HepG2 (cell line): ENCODE results near the gene SLC2A4.

Source experiments
- CREM ChIP-seq, 2 experiments: sonication (generic) in 1 of 2; formaldehyde crosslinking in 1 of 2; IDR thresholded peaks; 2 replicates each; pipeline versions ENCODE4 v1.4.0 to v1.6.1; 2016 to 2020; ENCODE audit warnings: antibody characterized with exemption in 1 of 2, mild to moderate bottlenecking in 1 of 2, missing genetic modification reagents in 1 of 2
- EZH2 ChIP-seq: conservative IDR thresholded peaks from 2 replicates; pipeline ENCODE4 v1.6.1; 2012; ENCODE audit warnings: mild to moderate bottlenecking, low read depth, low read length, moderate library complexity
- HNF4G ChIP-seq, 2 experiments: sonication (generic) in 1 of 2; formaldehyde crosslinking in 1 of 2; IDR thresholded peaks; 2 replicates each; pipeline versions ENCODE4 v1.4.0 to v1.6.1; 2011 to 2020; ENCODE audit warnings: borderline replicate concordance in 2 of 2, low read depth in 2 of 2, mild to moderate bottlenecking in 2 of 2, low read length in 1 of 2, missing genetic modification reagents in 1 of 2, moderate library complexity in 1 of 2
- NFIC ChIP-seq: IDR thresholded peaks from 2 replicates; pipeline ENCODE4 v1.6.1; 2012; ENCODE audit warnings: mild to moderate bottlenecking, low read length, inconsistent platforms
- SUZ12 ChIP-seq: fragments of 150-350 bp; IDR thresholded peaks from 2 replicates; pipeline ENCODE4 v1.6.1; 2014; ENCODE audit warnings: low read depth, low read length
- ZNF33A ChIP-seq: sonication (generic); formaldehyde crosslinking; IDR thresholded peaks from 2 replicates; pipeline ENCODE4 v1.5.1; 2020; ENCODE audit warnings: missing genetic modification reagents, mild to moderate bottlenecking, moderate library complexity, borderline replicate concordance
- TF ChIP-seq, protein P1 (sequence below): sonication (generic); formaldehyde crosslinking; IDR thresholded peaks from 2 replicates; pipeline ENCODE4 v1.5.0; 2020; ENCODE audit warnings: mild to moderate bottlenecking, missing genetic modification reagents, moderate library complexity
- TF ChIP-seq, protein P2 (sequence below): sonication (generic); formaldehyde crosslinking; IDR thresholded peaks from 2 replicates; pipeline ENCODE4 v1.4.0; 2020; ENCODE audit warnings: missing genetic modification reagents
- TF ChIP-seq, protein P3 (sequence below): IDR thresholded peaks from 2 replicates; pipeline ENCODE4 v1.6.1; 2016; ENCODE audit warnings: control low read depth

DNA sequence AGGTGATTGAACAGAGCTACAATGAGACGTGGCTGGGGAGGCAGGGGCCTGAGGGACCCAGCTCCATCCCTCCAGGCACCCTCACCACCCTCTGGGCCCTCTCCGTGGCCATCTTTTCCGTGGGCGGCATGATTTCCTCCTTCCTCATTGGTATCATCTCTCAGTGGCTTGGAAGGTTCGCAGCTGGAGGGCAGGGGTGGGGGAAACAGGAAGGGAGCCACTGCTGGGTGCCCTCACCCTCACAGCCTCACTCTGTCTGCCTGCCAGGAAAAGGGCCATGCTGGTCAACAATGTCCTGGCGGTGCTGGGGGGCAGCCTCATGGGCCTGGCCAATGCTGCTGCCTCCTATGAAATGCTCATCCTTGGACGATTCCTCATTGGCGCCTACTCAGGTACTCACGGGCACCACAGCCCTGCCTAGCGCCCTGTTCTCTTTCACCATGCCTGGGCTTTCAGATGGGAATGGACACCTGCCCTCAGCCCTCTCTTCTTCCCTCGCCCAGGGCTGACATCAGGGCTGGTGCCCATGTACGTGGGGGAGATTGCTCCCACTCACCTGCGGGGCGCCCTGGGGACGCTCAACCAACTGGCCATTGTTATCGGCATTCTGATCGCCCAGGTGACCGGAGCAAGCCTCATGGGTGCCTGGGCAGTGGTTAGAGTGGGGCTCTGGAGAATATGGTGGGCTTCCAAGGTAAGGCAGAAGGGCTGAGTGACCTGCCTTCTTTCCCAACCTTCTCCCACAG is 2.1 kb downstream of the SLC2A4 start:
- TF ChIP-seq EZH2 (no peak), SUZ12 (no peak), CREM (IDR thresholded peaks at IDR 0.05) (no peak), CREM (CRISPR knock-in tag; IDR thresholded peaks at IDR 0.05) (no peak), ZNF33A (no peak), NFIC (no peak), HNF4G (IDR thresholded peaks at IDR 0.05; ENCODE audit: borderline replicate concordance, low read depth, low read length) (no peak), HNF4G (CRISPR knock-in tag; IDR thresholded peaks at IDR 0.05; ENCODE audit: borderline replicate concordance, low read depth) (no peak)
- TF ChIP-seq, protein P1, sequence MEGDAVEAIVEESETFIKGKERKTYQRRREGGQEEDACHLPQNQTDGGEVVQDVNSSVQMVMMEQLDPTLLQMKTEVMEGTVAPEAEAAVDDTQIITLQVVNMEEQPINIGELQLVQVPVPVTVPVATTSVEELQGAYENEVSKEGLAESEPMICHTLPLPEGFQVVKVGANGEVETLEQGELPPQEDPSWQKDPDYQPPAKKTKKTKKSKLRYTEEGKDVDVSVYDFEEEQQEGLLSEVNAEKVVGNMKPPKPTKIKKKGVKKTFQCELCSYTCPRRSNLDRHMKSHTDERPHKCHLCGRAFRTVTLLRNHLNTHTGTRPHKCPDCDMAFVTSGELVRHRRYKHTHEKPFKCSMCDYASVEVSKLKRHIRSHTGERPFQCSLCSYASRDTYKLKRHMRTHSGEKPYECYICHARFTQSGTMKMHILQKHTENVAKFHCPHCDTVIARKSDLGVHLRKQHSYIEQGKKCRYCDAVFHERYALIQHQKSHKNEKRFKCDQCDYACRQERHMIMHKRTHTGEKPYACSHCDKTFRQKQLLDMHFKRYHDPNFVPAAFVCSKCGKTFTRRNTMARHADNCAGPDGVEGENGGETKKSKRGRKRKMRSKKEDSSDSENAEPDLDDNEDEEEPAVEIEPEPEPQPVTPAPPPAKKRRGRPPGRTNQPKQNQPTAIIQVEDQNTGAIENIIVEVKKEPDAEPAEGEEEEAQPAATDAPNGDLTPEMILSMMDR (CRISPR knock-in tag): no peak
- TF ChIP-seq, protein P2, sequence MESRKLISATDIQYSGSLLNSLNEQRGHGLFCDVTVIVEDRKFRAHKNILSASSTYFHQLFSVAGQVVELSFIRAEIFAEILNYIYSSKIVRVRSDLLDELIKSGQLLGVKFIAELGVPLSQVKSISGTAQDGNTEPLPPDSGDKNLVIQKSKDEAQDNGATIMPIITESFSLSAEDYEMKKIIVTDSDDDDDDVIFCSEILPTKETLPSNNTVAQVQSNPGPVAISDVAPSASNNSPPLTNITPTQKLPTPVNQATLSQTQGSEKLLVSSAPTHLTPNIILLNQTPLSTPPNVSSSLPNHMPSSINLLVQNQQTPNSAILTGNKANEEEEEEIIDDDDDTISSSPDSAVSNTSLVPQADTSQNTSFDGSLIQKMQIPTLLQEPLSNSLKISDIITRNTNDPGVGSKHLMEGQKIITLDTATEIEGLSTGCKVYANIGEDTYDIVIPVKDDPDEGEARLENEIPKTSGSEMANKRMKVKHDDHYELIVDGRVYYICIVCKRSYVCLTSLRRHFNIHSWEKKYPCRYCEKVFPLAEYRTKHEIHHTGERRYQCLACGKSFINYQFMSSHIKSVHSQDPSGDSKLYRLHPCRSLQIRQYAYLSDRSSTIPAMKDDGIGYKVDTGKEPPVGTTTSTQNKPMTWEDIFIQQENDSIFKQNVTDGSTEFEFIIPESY (CRISPR knock-in tag): no peak
- TF ChIP-seq, protein P3, sequence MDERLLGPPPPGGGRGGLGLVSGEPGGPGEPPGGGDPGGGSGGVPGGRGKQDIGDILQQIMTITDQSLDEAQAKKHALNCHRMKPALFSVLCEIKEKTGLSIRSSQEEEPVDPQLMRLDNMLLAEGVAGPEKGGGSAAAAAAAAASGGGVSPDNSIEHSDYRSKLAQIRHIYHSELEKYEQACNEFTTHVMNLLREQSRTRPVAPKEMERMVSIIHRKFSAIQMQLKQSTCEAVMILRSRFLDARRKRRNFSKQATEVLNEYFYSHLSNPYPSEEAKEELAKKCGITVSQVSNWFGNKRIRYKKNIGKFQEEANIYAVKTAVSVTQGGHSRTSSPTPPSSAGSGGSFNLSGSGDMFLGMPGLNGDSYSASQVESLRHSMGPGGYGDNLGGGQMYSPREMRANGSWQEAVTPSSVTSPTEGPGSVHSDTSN (CRISPR knock-in tag): no peak
